GM21717 (cell line): ENCODE results near the gene FBXW11.

Source experiments
- ATAC-seq: cut with Tn5 transposase; IDR thresholded peaks from one replicate; pipeline ENCODE4 v1.9.1; 2021; ENCODE audit warnings: mild to moderate bottlenecking, moderate library complexity; ENCODE audit not compliant: unreplicated experiment

FBXW11 gene

DNA sequence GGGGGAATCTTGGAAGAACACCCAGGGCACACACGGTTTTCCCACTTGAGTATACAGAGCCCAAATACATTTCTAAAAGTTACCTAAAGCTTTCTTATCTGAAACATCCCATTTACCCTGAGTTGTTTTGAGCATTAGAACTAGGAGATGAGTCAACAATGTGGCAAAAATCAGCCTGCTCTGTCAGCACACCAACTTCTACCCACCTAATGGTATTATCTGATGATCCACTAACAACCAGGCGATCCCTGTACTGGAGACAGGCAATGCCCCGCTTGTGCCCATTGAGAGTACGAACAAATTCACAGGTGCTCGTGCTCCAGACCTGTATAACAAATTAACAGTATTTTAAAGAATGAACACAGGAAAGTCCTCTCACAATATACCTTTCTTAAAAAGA, 133.8 kb downstream of the FBXW11 start:
- ATAC-seq, result no peak

- ATAC-seq, result no peak
These were observed 134.7 kb downstream of the FBXW11 start for GRCh38 chr5:171871711-171872110.

DNA sequence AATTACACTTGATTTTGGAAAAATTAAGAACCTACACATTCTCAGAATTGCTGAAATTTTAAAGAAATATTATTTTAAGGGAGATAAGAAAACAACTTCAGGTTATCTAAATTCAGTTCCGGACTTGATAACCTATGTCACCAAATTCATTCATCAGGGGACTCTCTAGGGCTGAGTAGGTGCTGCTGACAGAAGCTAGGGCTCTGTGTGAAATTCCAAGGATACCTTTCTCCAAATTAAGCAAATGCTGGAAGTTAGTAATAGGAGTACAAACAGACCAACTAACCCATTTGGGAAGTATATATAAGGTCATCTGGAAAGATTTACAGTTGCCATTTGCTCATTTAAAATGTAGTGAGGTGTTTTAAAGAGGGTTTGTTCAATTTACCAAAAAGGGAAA, 136.5 kb downstream of the FBXW11 start:
- no peak for ATAC-seq

- ATAC-seq, result no peak
These were observed 138.2 kb downstream of the FBXW11 start for GRCh38 chr5:171868236-171868635.

GRCh38 chr5:171867786-171868185, 138.7 kb downstream of the FBXW11 start:
- ATAC-seq, result no peak

DNA sequence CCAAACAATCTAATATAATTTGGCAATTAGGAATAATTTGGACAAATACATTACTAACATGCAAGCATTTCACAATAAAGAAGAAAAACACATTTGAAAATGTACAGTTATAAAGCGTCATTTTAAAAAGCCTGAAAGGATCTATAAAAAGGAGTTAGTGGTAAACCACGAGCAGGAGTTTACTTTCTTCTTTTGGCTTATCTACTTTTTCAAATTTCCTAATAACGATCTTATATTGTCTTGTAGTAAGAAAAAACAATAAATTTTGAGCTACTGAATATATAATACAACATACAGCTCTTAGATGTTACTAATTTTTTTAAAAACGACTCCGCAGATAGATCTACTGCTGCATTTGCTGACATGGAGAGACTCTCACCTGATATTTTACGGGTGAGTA, 141.0 kb downstream of the FBXW11 start:
- ATAC-seq, result no peak

DNA sequence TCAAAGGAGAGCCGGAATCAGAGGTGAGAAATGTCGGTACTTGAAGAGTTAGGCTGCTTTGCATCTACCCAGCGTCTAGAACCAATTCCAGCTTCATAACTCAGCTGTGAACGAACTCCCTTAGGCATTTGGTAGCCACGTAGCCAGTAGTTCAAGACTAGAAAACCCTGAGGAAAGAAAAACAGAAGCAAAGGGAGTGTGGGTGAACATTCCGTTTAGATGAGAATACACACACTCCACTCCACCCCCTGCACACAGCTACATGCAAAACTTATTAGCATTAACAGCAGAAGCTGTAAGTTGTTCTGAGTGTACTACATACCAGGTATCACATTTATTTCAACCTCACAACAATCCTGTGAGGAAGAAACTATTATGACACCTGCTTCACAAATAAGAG, 142.5 kb downstream of the FBXW11 start:
- ATAC-seq, result no peak

GRCh38 chr5:171862624-171863023, 143.8 kb downstream of the FBXW11 start:
- ATAC-seq, result no peak

DNA sequence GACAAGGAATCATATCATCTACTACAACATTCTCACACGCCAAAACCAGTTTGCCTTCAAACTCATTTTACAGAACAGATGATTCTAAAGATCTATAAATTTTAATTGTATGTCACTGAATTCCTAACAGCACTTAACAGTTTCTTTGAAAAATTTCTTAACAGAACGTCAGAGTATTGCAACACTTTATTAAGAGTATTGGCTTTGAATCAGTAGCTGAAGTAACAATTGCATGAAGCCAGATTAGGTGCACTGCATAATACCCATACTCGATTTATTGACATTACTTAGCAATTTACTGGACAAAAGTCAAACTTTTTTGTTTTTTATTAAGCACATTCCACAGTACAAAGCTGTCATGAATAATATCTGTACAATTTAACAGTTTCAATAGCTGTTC, 145.1 kb downstream of the FBXW11 start:
- ATAC-seq, result no peak

GRCh38 chr5:171858303-171858702, 148.1 kb downstream of the FBXW11 start:
- no peak for ATAC-seq

DNA sequence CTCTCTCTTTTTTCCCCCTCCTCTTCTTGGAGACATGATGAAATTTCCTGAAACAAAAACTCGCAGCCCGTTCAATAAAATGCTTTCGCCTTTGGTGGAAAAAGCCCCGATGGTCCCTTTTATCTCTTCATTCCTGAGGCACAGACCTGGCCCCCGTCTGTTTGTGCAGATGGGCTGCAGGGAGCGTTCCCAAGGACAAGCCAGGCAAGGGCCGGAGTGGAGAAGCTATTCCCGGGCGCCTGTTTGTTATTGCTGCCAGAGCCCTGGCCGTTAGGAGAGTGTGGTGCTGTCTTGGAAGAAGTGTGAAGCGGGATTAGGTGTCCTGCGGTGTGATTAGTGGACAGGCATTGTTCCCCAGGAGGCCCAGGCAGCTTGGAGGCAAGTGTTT, 149.0 kb downstream of the FBXW11 start:
- ATAC-seq, result no peak

DNA sequence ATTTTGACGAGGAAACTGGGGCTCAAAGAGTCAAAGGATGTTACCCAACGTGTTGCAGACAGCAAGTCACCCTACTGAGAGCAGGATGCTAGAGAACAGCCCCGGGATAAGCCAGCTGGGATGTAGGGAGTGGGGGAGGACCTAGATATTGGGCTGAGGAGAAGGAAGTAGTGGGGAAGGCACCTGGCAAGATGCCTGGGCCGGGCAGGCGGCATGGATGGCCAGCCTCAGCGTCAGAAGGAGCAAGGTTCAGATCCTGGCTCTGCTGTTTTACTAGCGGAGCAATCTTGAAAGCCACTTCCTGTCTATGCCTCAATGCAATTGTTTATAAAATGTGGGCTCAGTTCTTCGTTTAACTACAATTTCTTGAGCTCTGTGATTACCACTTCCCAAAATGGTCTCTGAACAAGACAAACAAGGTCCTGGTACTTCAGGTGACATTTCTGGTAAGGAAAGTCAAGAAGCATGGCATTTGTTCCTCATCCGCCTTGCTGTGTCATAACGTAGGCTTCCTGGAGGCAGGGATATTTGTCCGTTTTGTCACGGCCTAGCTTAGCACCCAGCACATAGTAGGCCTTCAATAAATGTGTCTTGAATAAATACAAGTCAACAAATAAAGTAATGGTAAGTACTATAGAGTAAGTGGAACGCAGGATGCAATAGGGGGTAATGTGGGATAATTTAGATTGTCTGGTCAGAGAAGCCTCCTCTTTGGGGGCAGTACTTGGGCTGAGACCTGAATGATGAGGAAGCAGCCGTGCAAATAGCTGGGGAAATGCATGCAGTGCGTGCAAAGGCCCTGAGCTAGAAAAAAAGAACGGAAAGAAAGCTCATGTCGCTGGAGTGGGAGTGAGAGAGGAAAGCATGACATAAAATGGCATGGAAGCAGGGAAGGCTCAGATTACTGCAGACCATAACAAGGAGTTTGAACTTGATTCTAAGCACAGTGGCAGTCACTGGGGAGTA, 150.4 kb downstream of the FBXW11 start:
- no peak for ATAC-seq

DNA sequence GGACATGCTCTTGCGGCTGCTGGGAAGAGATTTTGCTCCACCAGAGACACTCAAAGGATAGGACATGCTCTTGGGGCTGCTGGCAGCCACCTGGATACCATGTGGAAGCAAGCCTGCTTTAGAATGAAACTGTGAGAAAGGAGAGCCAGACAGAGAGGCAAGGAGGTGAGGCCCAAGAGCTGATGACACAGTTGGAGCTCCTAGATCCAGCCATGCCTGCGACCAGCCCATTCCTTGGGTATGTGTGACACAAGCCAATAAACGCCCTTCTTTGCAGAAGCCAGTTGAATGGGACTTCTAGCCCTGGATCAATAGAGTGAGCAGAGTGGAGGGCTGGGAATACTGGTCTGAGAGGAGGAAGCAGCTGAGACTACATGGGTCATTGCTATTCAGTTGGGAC, 151.2 kb downstream of the FBXW11 start:
- ATAC-seq, result no peak

DNA sequence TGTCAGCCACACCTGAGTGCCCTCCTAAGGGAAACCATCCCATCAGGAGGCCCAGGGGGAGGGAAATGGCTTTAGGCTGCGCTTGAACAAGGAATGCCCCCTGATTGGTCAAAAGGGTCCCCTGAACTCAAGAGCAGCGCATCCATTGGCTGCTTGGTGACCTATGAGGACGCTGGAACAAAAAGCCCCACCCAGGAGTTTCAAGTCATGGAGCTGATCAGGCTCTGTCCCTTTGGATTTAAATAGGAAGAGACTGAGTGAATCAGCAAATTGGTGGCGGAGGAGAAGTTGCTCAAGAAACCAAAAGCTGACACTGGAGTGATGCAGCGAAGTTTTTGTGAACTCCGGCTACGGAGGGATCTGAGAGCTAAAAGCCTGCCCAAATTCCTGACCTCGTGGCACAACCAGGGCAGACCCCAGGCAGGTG, 154.2 kb downstream of the FBXW11 start:
- ATAC-seq, result no peak

DNA sequence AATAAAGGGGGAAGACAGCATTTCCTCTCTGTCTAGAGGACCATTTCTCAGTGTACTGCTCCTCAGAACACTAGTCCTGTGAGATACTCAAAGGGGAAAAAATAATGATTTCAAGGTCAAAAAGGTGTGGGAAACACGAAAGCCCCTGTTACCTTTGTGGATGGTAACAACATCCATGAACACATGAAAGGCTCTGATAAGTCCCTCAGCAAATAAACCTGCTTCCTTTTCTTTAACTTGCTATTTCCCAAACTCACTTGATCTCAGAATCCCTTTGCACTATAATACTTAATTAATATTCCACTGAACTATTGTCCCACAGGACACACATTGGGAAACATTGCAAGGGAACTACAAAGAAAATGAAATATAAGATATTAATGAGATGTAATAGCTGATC, 155.2 kb downstream of the FBXW11 start:
- ATAC-seq, result no peak

DNA sequence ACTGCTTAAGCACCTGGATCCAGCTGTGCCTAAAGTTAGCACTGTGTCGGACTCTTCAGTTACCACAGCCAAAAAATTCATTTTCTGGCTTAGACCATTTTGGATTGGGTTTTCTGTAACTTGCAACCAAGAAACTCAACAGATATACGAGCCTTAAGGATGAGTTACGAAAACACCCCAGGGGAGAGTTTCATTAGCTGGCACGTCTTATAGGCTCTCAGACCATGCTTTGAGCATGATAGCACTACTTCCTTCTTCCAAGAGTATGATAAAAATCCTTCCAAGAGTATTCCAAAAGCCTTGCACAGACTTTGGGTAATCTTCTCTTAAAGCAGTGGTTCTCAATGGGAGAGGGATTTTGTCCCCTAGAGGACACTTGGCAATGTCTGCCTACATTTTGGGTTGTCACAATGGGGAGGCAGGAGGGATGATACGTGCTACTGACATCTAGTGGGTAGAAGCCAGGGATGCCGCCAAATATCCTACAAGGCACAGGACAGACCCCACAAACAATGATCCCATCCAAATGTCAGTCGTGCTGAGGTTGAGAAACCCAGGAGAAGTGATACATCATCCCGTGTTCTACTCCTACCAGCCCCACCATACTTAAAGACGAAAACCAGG, 156.0 kb downstream of the FBXW11 start:
- ATAC-seq, result no peak

DNA sequence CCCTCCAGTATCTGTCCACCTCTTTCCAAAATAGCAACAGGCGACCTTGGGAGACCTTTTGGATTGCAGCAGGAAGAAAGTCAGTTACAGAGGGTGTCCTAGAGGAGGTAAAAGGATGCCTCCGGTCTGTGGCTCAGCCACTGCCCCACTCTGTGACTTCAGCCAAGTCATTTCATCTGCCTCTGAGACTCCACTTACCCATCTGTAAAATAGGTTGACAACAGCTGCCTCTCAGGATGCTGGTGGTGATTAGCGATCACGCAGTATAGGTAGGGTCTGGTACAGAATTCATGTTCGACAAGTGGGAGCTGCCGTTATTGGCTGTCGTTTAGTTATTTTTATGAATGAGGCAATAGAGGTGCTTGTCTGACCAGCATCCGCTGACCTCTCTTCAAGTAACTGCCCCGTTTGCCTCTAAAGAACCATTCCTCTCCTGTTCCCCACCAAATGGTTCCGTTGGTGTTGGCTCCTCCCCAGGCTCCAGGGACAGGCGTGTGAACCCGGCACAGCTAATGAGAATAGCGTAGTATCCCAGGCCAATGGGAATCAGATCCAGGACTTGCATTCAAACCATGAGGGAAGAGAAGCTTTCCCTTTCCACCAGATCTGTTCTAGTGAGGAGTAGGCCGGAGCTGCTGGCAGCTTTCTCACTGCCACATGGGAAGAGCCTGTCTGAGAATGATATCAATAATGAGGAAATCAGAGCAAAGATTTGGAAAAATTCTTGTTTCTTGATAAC, 156.7 kb downstream of the FBXW11 start:
- ATAC-seq, result no peak

DNA sequence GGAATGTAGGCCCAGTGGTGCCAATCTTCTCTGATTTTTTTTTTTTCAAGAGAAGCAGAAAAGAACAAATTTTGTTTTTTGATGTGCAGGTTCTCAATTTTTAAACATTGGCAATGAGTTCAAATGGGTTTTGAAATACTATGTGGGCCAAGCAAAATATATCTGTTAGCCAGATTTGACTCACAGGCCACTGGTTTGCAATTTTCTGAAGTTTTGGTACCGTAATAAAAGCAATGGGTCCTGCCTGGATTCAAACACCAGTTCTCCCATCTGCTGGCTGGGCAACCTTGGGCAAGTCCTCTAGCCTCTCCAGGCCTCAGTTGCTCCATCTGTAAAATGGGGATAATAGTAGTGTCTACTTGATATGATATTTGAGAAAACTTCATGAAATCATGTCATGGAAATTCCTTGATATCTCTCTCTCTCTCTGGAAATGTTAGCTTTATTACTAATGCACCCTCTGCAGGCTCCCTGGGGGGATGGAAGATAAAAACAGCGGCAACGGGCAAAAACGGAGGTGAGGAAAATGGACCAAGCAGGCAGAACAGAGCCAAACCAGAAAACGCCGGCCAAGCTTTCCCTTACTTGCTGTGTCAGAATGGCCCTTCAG, 157.4 kb downstream of the FBXW11 start:
- no peak for ATAC-seq

- no peak for ATAC-seq
These were observed 158.0 kb downstream of the FBXW11 start for GRCh38 chr5:171848486-171848885.

DNA sequence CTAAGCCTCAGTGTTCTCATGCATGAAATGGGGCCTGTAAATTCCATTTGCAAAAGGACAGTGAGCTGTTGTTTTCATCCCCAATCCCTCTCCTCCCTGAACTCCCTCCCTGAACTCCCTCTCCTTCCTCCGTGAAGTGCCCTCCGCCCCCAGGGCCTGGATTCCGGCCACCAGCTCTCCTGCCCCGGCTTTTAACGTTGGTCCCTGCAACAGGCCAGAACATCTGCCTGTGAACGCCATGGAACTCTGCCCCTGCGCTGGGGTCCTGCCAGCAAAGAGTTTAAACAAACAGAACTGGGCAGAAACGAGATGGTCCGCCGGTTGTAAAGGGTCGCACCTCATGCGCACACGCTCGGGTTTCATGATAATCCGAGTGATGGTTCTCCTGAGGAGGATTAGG, 158.4 kb downstream of the FBXW11 start:
- no peak for ATAC-seq

DNA sequence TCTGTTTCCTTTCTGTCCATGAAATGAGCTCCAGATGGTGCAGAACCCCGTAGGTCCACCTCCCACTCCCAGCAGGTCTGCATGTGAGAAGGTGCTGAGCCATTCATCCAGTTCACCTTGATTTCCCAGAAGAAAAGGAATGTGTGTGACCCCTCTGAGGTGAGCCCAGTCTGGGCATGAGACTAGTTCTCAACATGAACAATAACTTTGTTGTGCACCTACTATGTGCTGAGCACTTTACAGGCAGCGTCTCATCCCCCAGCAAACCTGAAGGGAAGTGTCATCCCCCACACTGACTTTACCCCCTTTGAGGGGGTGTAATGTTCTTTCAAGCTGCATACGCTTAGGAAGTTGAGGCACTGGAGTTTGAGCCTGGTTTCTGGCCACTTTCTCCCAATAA, 159.4 kb downstream of the FBXW11 start:
- ATAC-seq, result no peak
